Endodermal cell (in vitro differentiated cells): ENCODE results near the gene TGFBR3. TPM values are rescaled to one million over a fixed set of nuclear protein-coding genes. Genes with fewer than 3 reads are reported as not detected.

Experiments
- DNase-seq: peaks from one replicate; pipeline ENCODE4 v3.0.0-alpha.2; 2017
- H3K27ac ChIP-seq: 2 replicates; pipeline ENCODE4 v1.5.1; 2013; ENCODE audit warnings: mild to moderate bottlenecking, low read depth, low read length, moderate library complexity
- H3K27me3 ChIP-seq: 2 replicates; pipeline ENCODE4 v1.6.1; 2013; ENCODE audit warnings: mild to moderate bottlenecking, low read length, moderate library complexity; ENCODE audit not compliant: insufficient read depth, control insufficient read depth, poor library complexity, severe bottlenecking
- H3K36me3 ChIP-seq: 2 replicates; pipeline ENCODE4 v1.7.0; 2013; ENCODE audit warnings: mild to moderate bottlenecking, low read length, moderate library complexity; ENCODE audit not compliant: control insufficient read depth, insufficient read depth
- H3K4me1 ChIP-seq: one replicate; pipeline ENCODE4 v1.7.0; 2013; ENCODE audit warnings: low read length; ENCODE audit not compliant: control insufficient read depth, insufficient read depth
- H3K4me3 ChIP-seq: 2 replicates; pipeline ENCODE4 v1.5.1; 2013; ENCODE audit warnings: mild to moderate bottlenecking, low read length, moderate library complexity
- H3K9ac ChIP-seq: 2 replicates; pipeline ENCODE4 v1.6.1; 2013; ENCODE audit warnings: mild to moderate bottlenecking, low read length, moderate library complexity; ENCODE audit not compliant: poor library complexity, severe bottlenecking; ENCODE audit errors: extremely low read depth
- H3K9me3 ChIP-seq: 2 replicates; pipeline ENCODE4 v1.6.1; 2013; ENCODE audit warnings: mild to moderate bottlenecking, low read length, moderate library complexity; ENCODE audit not compliant: control insufficient read depth
- H3K27ac Mint-ChIP-seq: 2 replicates; pipeline ENCODE4 v1.8.0; 2020; ENCODE audit warnings: mixed read lengths
- H3K27me3 Mint-ChIP-seq: 2 replicates; pipeline ENCODE4 v1.8.0; 2021; ENCODE audit warnings: mild to moderate bottlenecking, mixed read lengths; ENCODE audit not compliant: insufficient read depth
- H3K36me3 Mint-ChIP-seq: 2 replicates; pipeline ENCODE4 v1.8.0; 2020; ENCODE audit warnings: low read depth, mixed read lengths
- H3K4me1 Mint-ChIP-seq: 2 replicates; pipeline ENCODE4 v1.8.0; 2020; ENCODE audit warnings: mixed read lengths
- H3K4me3 Mint-ChIP-seq: 2 replicates; pipeline ENCODE4 v1.8.0; 2020; ENCODE audit warnings: mild to moderate bottlenecking, moderate library complexity, mixed read lengths
- H3K9me3 Mint-ChIP-seq: 2 replicates; pipeline ENCODE4 v1.8.0; 2020; ENCODE audit warnings: mild to moderate bottlenecking, mixed read lengths
- CTCF ChIP-seq: fragments of 200-600 bp; sonication (generic); conservative IDR thresholded peaks from 2 replicates; pipeline ENCODE4 v1.5.0; 2021; ENCODE audit warnings: antibody characterized with exemption, mild to moderate bottlenecking
- WGBS, 2 experiments: methylation state at CpG; one replicate each; pipeline versions ENCODE4 v1.1.5 to v1.1.7; 2013; ENCODE audit warnings: missing lambda C conversion rate in 2 of 2, mixed read lengths in 1 of 2; ENCODE audit not compliant: insufficient coverage in 1 of 2, insufficient read length in 1 of 2; 5-methylcytosine and 5-hydroxymethylcytosine counted together
- total RNA-seq, 2 donors: library from RNA; stranded (reverse); fragmentation: NEBNext Ultra II Directional in 1 of 2; extraction: Animal tissue kit (Norgen Biotek cat#: 25700) in 1 of 2; gene quantifications; 2 replicates in 1 of 2; 3 replicates in 1 of 2; pipeline ENCODE4 v1.2.1, GENCODE V29; 2021

The TGFBR3 gene
- total RNA-seq, 2 donors from 2014 or later = 8.1 to 8.5 TPM

GRCh38 chr1:91828583-91829281 lies 57.2 kb downstream of the TGFBR3 start:
- Histone ChIP-seq H3K27ac (no peak overlapping the region), H3K4me3 (no peak overlapping the region), H3K27me3 (no peaks in the 10 kb centered on the region), H3K36me3 (no peaks in the 10 kb centered on the region), H3K9ac (no peak overlapping the region), H3K4me1 (no peaks in the 10 kb centered on the region), H3K9me3 (no peaks in the 10 kb centered on the region)
- DNase-seq = no peak
- peaks cover 20% of the 10 kb centered on the region for H3K4me1 Mint-ChIP-seq
- WGBS, 2 experiments = 87 to 92% methylated on average over 5 to 9 of the region's 9 CpGs
- TF ChIP-seq CTCF = no peak
- H3K27ac Mint-ChIP-seq = no peak overlapping the region
- H3K36me3 Mint-ChIP-seq = no peaks in the 10 kb centered on the region
- H3K27me3 Mint-ChIP-seq = no peaks in the 10 kb centered on the region
- H3K4me3 Mint-ChIP-seq = no peak overlapping the region
- H3K9me3 Mint-ChIP-seq = no peaks in the 10 kb centered on the region

GRCh38 chr1:91827459-91828321 lies 58.3 kb downstream of the TGFBR3 start:
- TF ChIP-seq CTCF = no peak
- Histone ChIP-seq H3K27ac (no peak overlapping the region), H3K4me3 (no peak overlapping the region), H3K9me3 (no peaks in the 10 kb centered on the region), H3K9ac (no peak overlapping the region), H3K4me1 (no peaks in the 10 kb centered on the region), H3K27me3 (no peaks in the 10 kb centered on the region), H3K36me3 (no peaks in the 10 kb centered on the region)
- DNase-seq = no peak
- no peaks in the 10 kb centered on the region for H3K36me3 Mint-ChIP-seq
- no peaks in the 10 kb centered on the region for H3K9me3 Mint-ChIP-seq
- no peak overlapping the region for H3K4me3 Mint-ChIP-seq
- WGBS, 2 experiments = 88 to 90% methylated on average over 10 to 12 of the region's 12 CpGs
- peaks cover 20% of the 10 kb centered on the region for H3K4me1 Mint-ChIP-seq
- H3K27ac Mint-ChIP-seq = no peak overlapping the region
- H3K27me3 Mint-ChIP-seq = no peaks in the 10 kb centered on the region

- WGBS, 2 experiments = 86 to 93% methylated on average over 9 of the region's 9 CpGs
- H3K4me1 ChIP-seq = no peaks in the 10 kb centered on the region
- Mint-ChIP-seq H3K9me3 (no peaks in the 10 kb centered on the region), H3K4me3 (no peak overlapping the region), H3K27ac (no peak overlapping the region), H3K4me1 (peaks cover 20% of the 10 kb centered on the region), H3K27me3 (no peaks in the 10 kb centered on the region), H3K36me3 (no peaks in the 10 kb centered on the region)
- no peaks in the 10 kb centered on the region for H3K27me3 ChIP-seq
- H3K27ac ChIP-seq = no peak overlapping the region
- no peaks in the 10 kb centered on the region for H3K36me3 ChIP-seq
- no peak overlapping the region for H3K9ac ChIP-seq
- no peak for TF ChIP-seq CTCF
- no peak for DNase-seq
- H3K9me3 ChIP-seq = no peaks in the 10 kb centered on the region
- no peak overlapping the region for H3K4me3 ChIP-seq
These were observed 58.9 kb downstream of the TGFBR3 start for GRCh38 chr1:91827087-91827458.
